GM23338 (cell line): ENCODE data around the gene ETHE1. TPM values are rescaled to one million over a fixed set of nuclear protein-coding genes. Genes with fewer than 3 reads are reported as not detected.
A peak's percentile ranks its signal among the peaks of the same experiment; 100 is the strongest.

Experiments
- ATAC-seq: fragments of 200-7000 bp; cut with Tn5 transposase; 3 replicates; pipeline ENCODE4 v1.9.1; 2020
- DNase-seq: peaks from one replicate; pipeline ENCODE4 v3.0.0-alpha.2; 2015; ENCODE audit warnings: low spot score
- H2AFZ ChIP-seq: fragments of 200-600 bp; sonication (generic); 2 replicates; pipeline ENCODE4 v1.8.0; 2016; ENCODE audit warnings: antibody characterized with exemption, mild to moderate bottlenecking, moderate library complexity
- H3F3A ChIP-seq: fragments of 200-600 bp; sonication (generic); replicated peaks from 2 replicates; pipeline ENCODE4 v1.8.0; 2017; ENCODE audit warnings: antibody characterized with exemption, mixed run types, low read depth
- H3K27ac ChIP-seq: fragments of 200-600 bp; sonication (generic); 2 replicates; pipeline ENCODE4 v1.6.1; 2016; ENCODE audit warnings: low read depth
- H3K27me3 ChIP-seq: fragments of 200-600 bp; sonication (generic); 2 replicates; pipeline ENCODE4 v1.8.0; 2016; ENCODE audit warnings: mild to moderate bottlenecking, mixed run types, moderate library complexity; ENCODE audit not compliant: insufficient read depth
- H3K36me3 ChIP-seq: fragments of 200-600 bp; sonication (generic); 2 replicates; pipeline ENCODE4 v1.8.0; 2016; ENCODE audit warnings: mild to moderate bottlenecking; ENCODE audit not compliant: insufficient read depth
- H3K4me1 ChIP-seq: fragments of 200-600 bp; sonication (generic); 2 replicates; pipeline ENCODE4 v1.8.0; 2016; ENCODE audit warnings: mild to moderate bottlenecking, moderate library complexity; ENCODE audit not compliant: insufficient read depth
- H3K4me2 ChIP-seq: fragments of 200-600 bp; sonication (generic); 2 replicates; pipeline ENCODE4 v1.7.1; 2017; ENCODE audit warnings: mixed run types
- H3K4me3 ChIP-seq: fragments of 200-600 bp; sonication (generic); 2 replicates; pipeline ENCODE4 v1.6.1; 2016; ENCODE audit warnings: mixed run types
- H3K79me2 ChIP-seq: fragments of 200-600 bp; sonication (generic); replicated peaks from 2 replicates; pipeline ENCODE4 v1.8.0; 2017; ENCODE audit warnings: mild to moderate bottlenecking; ENCODE audit not compliant: insufficient read depth
- H3K9me2 ChIP-seq: fragments of 200-600 bp; sonication (generic); 2 replicates; pipeline ENCODE4 v1.8.0; 2017; ENCODE audit not compliant: insufficient read depth
- H4K20me1 ChIP-seq: fragments of 200-600 bp; sonication (generic); replicated peaks from 2 replicates; pipeline ENCODE4 v1.8.0; 2017; ENCODE audit warnings: mild to moderate bottlenecking; ENCODE audit not compliant: insufficient read depth
- H3K27ac Mint-ChIP-seq: 2 replicates; pipeline ENCODE4 v1.8.0; 2020; ENCODE audit warnings: inconsistent platforms, mild to moderate bottlenecking, moderate library complexity, mixed read lengths
- H3K27me3 Mint-ChIP-seq: 3 replicates; pipeline ENCODE4 v1.8.0; 2022; ENCODE audit warnings: low read depth, mild to moderate bottlenecking, moderate library complexity, mixed read lengths, inconsistent platforms; ENCODE audit not compliant: insufficient read depth, poor library complexity
- H3K36me3 Mint-ChIP-seq: 3 replicates; pipeline ENCODE4 v1.8.0; 2021; ENCODE audit warnings: low read depth, mild to moderate bottlenecking, inconsistent platforms, moderate library complexity, mixed read lengths
- H3K4me1 Mint-ChIP-seq: 3 replicates; pipeline ENCODE4 v1.8.0; 2020; ENCODE audit warnings: mild to moderate bottlenecking, inconsistent platforms, mixed read lengths
- H3K4me3 Mint-ChIP-seq: 3 replicates; pipeline ENCODE4 v1.8.0; 2021; ENCODE audit warnings: moderate library complexity, mild to moderate bottlenecking, inconsistent platforms, mixed read lengths
- H3K9me3 Mint-ChIP-seq: 3 replicates; pipeline ENCODE4 v1.8.0; 2020; ENCODE audit warnings: moderate library complexity, mild to moderate bottlenecking, inconsistent platforms, mixed read lengths
- POLR2AphosphoS5 ChIP-seq: IDR thresholded peaks from 2 replicates; pipeline ENCODE4 v1.6.1; 2016; ENCODE audit warnings: antibody characterized with exemption, low read depth
- ZNF114 ChIP-seq: fragments of 250-450 bp; sonication (Bioruptor Pico); IDR thresholded peaks from 2 replicates; pipeline ENCODE4 v1.5.0; 2020; ENCODE audit warnings: mild to moderate bottlenecking, moderate library complexity
- polyA plus RNA-seq: library from polyadenylated mRNA; unstranded; fragments of >200 nt; fragmentation: Nextera tagmentation; extraction: Ambion mirVana; gene quantifications from 2 replicates; pipeline ENCODE4 v1.2.1, GENCODE V29; 2016
- total RNA-seq: library from RNA; depleted of rRNA; stranded (reverse); fragments of >200 nt; shearing (Covaris generic); gene quantifications from 2 replicates; pipeline ENCODE4 v1.2.3, GENCODE V29; 2014
- TF ChIP-seq, protein P1 (sequence below): IDR thresholded peaks from 2 replicates; pipeline ENCODE4 v1.6.1; 2016; ENCODE audit warnings: antibody characterized with exemption
- TF ChIP-seq, protein P2 (sequence below), 2 experiments: fragments of 200-600 bp in 1 of 2; sonication (generic) in 1 of 2; conservative IDR thresholded peaks; 2 replicates each; pipeline versions ENCODE4 v1.5.1 to v1.6.1; 2016 to 2017; ENCODE audit warnings: antibody characterized with exemption in 2 of 2, low read depth in 2 of 2, mild to moderate bottlenecking in 2 of 2, moderate library complexity in 1 of 2

Gene ETHE1
- total and polyA plus RNA-seq, 2 experiments from 2014 or later, result 11.1 to 25.5 TPM

DNA sequence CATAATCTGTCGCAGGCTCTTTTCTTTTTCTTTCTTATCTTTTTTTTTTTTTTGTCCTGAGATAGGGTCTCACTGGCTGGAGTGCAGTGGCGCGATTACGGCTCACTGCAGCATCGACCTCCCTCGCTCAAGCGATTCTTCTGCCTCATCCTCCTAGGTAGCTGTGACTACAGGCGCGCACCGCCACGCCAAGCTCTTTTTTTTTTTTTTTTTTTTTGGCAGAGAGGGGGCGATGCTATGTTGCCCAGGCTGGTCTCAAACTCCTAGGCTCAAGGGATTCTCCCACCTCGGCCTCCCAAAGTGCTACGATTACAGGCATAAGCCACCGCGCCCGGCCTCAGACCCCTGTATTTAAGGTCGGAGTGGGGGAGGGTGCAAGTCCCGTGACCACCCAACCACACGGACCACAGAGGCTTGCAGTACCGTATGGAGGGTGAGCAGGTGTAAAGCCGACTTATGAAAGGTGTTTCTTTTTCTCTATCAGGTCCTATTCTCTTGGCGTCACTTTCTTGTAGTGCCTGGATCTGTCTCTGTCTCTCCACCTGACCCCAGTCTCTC is 24.5 kb downstream of the ETHE1 start:
- DNase-seq (no peak), ATAC-seq (no peak)
- Histone ChIP-seq H4K20me1 (no peaks in the 10 kb centered on the region), H3K27me3 (peaks cover 23% of the 10 kb centered on the region), H3F3A (0 out of 2 replicates have a peak, but pooled peaks cover 5% of the 10 kb centered on the region), H3K9me2 (no peaks in the 10 kb centered on the region), H3K4me2 (peak overlapping the region; percentile 99), H3K79me2 (no peaks in the 10 kb centered on the region), H2AFZ (no peak overlapping the region), H3K27ac (no peak overlapping the region), H3K4me3 (peak overlapping the region; percentile 97), H3K4me1 (peaks cover 12% of the 10 kb centered on the region; the same call in 1 of the 2 replicates), H3K36me3 (no peaks in the 10 kb centered on the region)
- TF ChIP-seq, protein P1, sequence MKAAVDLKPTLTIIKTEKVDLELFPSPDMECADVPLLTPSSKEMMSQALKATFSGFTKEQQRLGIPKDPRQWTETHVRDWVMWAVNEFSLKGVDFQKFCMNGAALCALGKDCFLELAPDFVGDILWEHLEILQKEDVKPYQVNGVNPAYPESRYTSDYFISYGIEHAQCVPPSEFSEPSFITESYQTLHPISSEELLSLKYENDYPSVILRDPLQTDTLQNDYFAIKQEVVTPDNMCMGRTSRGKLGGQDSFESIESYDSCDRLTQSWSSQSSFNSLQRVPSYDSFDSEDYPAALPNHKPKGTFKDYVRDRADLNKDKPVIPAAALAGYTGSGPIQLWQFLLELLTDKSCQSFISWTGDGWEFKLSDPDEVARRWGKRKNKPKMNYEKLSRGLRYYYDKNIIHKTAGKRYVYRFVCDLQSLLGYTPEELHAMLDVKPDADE, result no peak
- TF ChIP-seq, protein P2, sequence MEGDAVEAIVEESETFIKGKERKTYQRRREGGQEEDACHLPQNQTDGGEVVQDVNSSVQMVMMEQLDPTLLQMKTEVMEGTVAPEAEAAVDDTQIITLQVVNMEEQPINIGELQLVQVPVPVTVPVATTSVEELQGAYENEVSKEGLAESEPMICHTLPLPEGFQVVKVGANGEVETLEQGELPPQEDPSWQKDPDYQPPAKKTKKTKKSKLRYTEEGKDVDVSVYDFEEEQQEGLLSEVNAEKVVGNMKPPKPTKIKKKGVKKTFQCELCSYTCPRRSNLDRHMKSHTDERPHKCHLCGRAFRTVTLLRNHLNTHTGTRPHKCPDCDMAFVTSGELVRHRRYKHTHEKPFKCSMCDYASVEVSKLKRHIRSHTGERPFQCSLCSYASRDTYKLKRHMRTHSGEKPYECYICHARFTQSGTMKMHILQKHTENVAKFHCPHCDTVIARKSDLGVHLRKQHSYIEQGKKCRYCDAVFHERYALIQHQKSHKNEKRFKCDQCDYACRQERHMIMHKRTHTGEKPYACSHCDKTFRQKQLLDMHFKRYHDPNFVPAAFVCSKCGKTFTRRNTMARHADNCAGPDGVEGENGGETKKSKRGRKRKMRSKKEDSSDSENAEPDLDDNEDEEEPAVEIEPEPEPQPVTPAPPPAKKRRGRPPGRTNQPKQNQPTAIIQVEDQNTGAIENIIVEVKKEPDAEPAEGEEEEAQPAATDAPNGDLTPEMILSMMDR (conservative IDR thresholded peaks at IDR 0.05; ENCODE audit: low read depth in 2 of 2), result 0 out of 4 replicates have a peak, but pooled peaks of 1 of the 2 experiments have one; percentile 8
- peaks cover 4% of the 10 kb centered on the region; the same call in 1 of the 3 replicates for H3K9me3 Mint-ChIP-seq
- peaks cover 22% of the 10 kb centered on the region for H3K4me1 Mint-ChIP-seq
- no peak overlapping the region for H3K27ac Mint-ChIP-seq
- H3K36me3 Mint-ChIP-seq, result no peaks in the 10 kb centered on the region; the same call in 2 of the 3 replicates
- H3K27me3 Mint-ChIP-seq, result peaks cover 33% of the 10 kb centered on the region
- peak overlapping the region; percentile 95 for H3K4me3 Mint-ChIP-seq

DNA sequence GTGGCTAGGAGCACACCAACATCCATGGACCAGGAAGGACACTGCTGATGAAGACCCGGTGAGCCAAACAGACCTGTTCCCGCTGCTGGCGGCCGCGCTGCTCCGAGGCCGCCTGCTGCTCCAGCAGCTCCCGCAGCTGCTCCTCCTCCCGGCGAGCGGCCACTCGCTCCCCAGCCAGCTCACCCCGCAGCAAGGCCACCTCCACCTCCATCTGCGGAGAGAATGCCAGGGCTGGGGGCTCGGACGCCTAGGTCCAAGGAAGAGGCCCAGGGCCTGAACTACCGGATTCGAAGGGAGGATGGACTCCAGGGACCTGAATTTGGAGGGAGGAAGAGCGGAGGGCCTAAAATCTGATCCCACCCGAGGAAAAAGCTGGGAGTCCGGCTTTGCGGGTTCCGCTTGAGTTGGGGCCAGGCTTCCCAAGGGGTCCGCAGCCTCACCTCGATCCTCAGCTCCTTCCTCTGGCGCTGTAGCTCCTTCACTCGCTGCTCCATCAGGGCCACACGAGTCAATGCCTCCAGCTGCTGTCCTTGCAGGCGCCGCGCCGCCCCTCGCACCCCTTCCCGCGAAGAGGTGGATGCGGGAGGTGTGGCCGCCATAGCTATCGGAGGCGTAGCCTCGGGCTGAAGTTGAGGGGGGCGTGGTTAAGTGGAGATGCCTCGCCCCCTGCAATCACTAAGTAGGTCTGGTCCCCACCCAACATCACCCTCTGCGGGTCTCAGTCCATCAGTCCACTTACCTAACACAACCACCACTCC is 25.2 kb downstream of the ETHE1 start:
- peak overlapping the region; percentile 95 for H3K4me3 Mint-ChIP-seq
- Histone ChIP-seq H3K36me3 (no peaks in the 10 kb centered on the region; the same call in 1 of the 2 replicates), H3K79me2 (no peaks in the 10 kb centered on the region), H3K27me3 (peaks cover 23% of the 10 kb centered on the region), H3K27ac (no peak overlapping the region), H4K20me1 (no peaks in the 10 kb centered on the region), H3K4me3 (peak overlapping the region; percentile 97), H3K9me2 (no peaks in the 10 kb centered on the region), H3F3A (0 out of 2 replicates have a peak, but pooled peaks cover 5% of the 10 kb centered on the region), H2AFZ (peak overlapping the region; percentile 94), H3K4me2 (peak overlapping the region; percentile 99), H3K4me1 (peaks cover 12% of the 10 kb centered on the region; the same call in 1 of the 2 replicates)
- H3K27ac Mint-ChIP-seq, result no peak overlapping the region
- peaks cover 22% of the 10 kb centered on the region for H3K4me1 Mint-ChIP-seq
- H3K27me3 Mint-ChIP-seq, result peaks cover 33% of the 10 kb centered on the region
- ATAC-seq, result peak; percentile 65
- TF ChIP-seq POLR2AphosphoS5 (peak; percentile 70), ZNF114 (no peak)
- DNase-seq, result peak; percentile 94
- peaks cover 4% of the 10 kb centered on the region; the same call in 1 of the 3 replicates for H3K9me3 Mint-ChIP-seq
- H3K36me3 Mint-ChIP-seq, result peaks cover 1% of the 10 kb centered on the region; the same call in 1 of the 3 replicates
